ENCODE results near the gene TRIM29. TPM values are rescaled to one million over a fixed set of nuclear protein-coding genes. Genes with fewer than 3 reads are reported as not detected.

The TRIM29 gene
- total RNA-seq = 1 to 10 TPM; 1.3 to 5.7 (median 3.0) TPM

- ATAC-seq (ENCODE audit: low FRiP score) (peak; percentile 68), DNase-seq (ENCODE audit: low spot score) (peak; percentile 22)
- TF ChIP-seq CTCF (IDR thresholded peaks at IDR 0.05) = no peak
Measured at GRCh38 chr11:120137611-120138521, at the start of gene TRIM29. Gene TRIM29 (minus strand): TSS chr11:120138113. CDS start chr11:120138031, 82 bp downstream.

- DNase-seq (ENCODE audit: low spot score) (peak; percentile 23), ATAC-seq (ENCODE audit: low FRiP score) (no peak)
- TF ChIP-seq CTCF (IDR thresholded peaks at IDR 0.05) = no peak
Measured at GRCh38 chr11:120186774-120187591, 49.1 kb upstream of the TRIM29 start.

GRCh38 chr11:120186456-120186773 is 48.5 kb upstream of the TRIM29 start:
- ATAC-seq (ENCODE audit: low FRiP score) (no peak), DNase-seq (ENCODE audit: low spot score) (peak; percentile 8)
- no peak for TF ChIP-seq CTCF (IDR thresholded peaks at IDR 0.05)

GRCh38 chr11:120185706-120186455 is 48.0 kb upstream of the TRIM29 start:
- no peak for ATAC-seq (ENCODE audit: low FRiP score)
- no peak for TF ChIP-seq CTCF (IDR thresholded peaks at IDR 0.05)
- DNase-seq (ENCODE audit: low spot score) = peak; percentile 7

- DNase-seq (ENCODE audit: low spot score) (peak; percentile 33), ATAC-seq (ENCODE audit: low FRiP score) (peak; percentile 15)
Measured at GRCh38 chr11:120184946-120185705, 47.2 kb upstream of the TRIM29 start.

More at GRCh38 chr11:120184946-120185705, 47.2 kb upstream of the TRIM29 start:
- TF ChIP-seq CTCF (IDR thresholded peaks at IDR 0.05) = no peak

All from omental fat pad (tissue), 4 donors.